H1 (cell line): ENCODE data around the gene RIPOR2. TPM values are rescaled to one million over a fixed set of nuclear protein-coding genes. Genes with fewer than 3 reads are reported as not detected.

Experiments
- BACH1 ChIP-seq: IDR thresholded peaks from 2 replicates; pipeline ENCODE4 v1.6.1; 2012; ENCODE audit warnings: low read length, improper control_type of control experiment
- CHD7 ChIP-seq: fragments of 300-600 bp; sonication (generic); IDR thresholded peaks from 2 replicates; pipeline ENCODE4 v1.7.1; 2012; ENCODE audit warnings: low read length, moderate library complexity, mild to moderate bottlenecking, inconsistent platforms; ENCODE audit not compliant: insufficient replicate concordance
- CREB1 ChIP-seq: IDR thresholded peaks from 2 replicates; pipeline ENCODE4 v1.6.1; 2012; ENCODE audit warnings: inconsistent platforms
- HDAC2 ChIP-seq, 2 experiments: fragments of 300-600 bp in 1 of 2; sonication (generic) in 1 of 2; IDR thresholded peaks; 2 replicates each; pipeline ENCODE4 v1.6.1; 2011 to 2012; ENCODE audit warnings: low read depth in 2 of 2, low read length in 2 of 2, mild to moderate bottlenecking in 2 of 2, moderate library complexity in 2 of 2, borderline replicate concordance in 1 of 2, inconsistent platforms in 1 of 2
- KDM1A ChIP-seq: fragments of 200-600, 300-600 bp; sonication (generic); IDR thresholded peaks from 2 replicates; pipeline ENCODE4 v1.7.1; 2016; ENCODE audit warnings: mild to moderate bottlenecking, low read length, borderline replicate concordance
- MAFK ChIP-seq: IDR thresholded peaks from 2 replicates; pipeline ENCODE4 v1.6.1; 2012; ENCODE audit warnings: low read depth, mild to moderate bottlenecking, improper control_type of control experiment, low read length
- RAD21 ChIP-seq, 2 experiments: IDR thresholded peaks in 1 of 2; conservative IDR thresholded peaks in 1 of 2; 2 replicates each; pipeline ENCODE4 v1.6.1; 2011; ENCODE audit warnings: low read depth in 2 of 2, low read length in 2 of 2, improper control_type of control experiment in 1 of 2, inconsistent platforms in 1 of 2, mild to moderate bottlenecking in 1 of 2, moderate library complexity in 1 of 2
- RNF2 ChIP-seq: fragments of 200-900, 300-1000 bp; sonication (generic); IDR thresholded peaks from 2 replicates; pipeline ENCODE4 v1.7.1; 2016; ENCODE audit warnings: borderline replicate concordance, low read depth, mild to moderate bottlenecking, antibody characterized with exemption, low read length; ENCODE audit not compliant: poor library complexity, severe bottlenecking; ENCODE audit errors: missing control alignments
- RXRA ChIP-seq: IDR thresholded peaks from 2 replicates; pipeline ENCODE4 v1.6.1; 2011; ENCODE audit warnings: low read depth, mild to moderate bottlenecking, low read length, moderate library complexity; ENCODE audit not compliant: insufficient read depth
- SUZ12 ChIP-seq: fragments of 200-600 bp; sonication (generic); IDR thresholded peaks from 2 replicates; pipeline ENCODE4 v1.6.1; 2012; ENCODE audit warnings: mild to moderate bottlenecking, inconsistent platforms, low read length, moderate library complexity, mixed read lengths
- TAF7 ChIP-seq: optimal IDR thresholded peaks from 2 replicates; pipeline ENCODE3; 2011; ENCODE audit warnings: low read depth, mild to moderate bottlenecking, inconsistent platforms, low read length, moderate library complexity, borderline replicate concordance
- polyA plus RNA-seq, 7 experiments: library from polyadenylated mRNA; depleted of rRNA in 3 of 7; stranded (reverse) in 5 of 7; unstranded in 2 of 7; fragments of >200 nt in 5 of 7; fragments of 200-250 nt in 2 of 7; gene quantifications; 1 replicate in 5 of 7; 2 replicates in 1 of 7; 4 replicates in 1 of 7; pipeline versions ENCODE4 v1.2.1 to v1.2.3, GENCODE V29; 2011 to 2013; ENCODE audit warnings: missing spikeins in 2 of 7, mixed read lengths in 2 of 7
- total RNA-seq: library from RNA; stranded (reverse); fragmentation: NEBNext Ultra II Directional; extraction: Animal tissue kit (Norgen Biotek cat#: 25700); gene quantifications from 2 replicates; pipeline ENCODE4 v1.2.1, GENCODE V29; 2021

Gene RIPOR2
- total and polyA plus RNA-seq, 2 of the 8 experiments (the other 6 are each of a cell fraction or from before 2014, with no cell fraction given): 16.7 to 45.6 TPM

DNA sequence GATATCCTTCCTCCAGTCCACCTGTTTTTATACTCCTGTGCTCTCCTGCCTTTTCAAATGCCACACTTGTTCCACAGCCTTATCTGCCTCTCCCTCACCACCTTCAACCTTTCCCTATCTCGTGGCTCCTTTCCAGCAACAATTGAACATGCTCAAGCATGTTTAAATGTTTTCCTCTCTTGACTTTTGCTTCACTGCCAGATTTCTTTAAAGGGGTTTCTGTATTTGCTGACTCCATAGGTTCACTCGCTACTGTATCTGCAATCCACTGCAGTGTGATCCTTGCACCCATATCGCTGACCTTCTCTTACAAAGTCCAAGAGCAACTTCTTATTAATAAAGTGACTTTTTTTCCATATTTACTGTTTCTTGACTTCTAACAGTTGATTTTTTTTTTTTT lies 172.2 kb downstream of the RIPOR2 start (continued):
- TF ChIP-seq CHD7 (no peak), KDM1A (no peak), SUZ12 (no peak), RXRA (no peak), CREB1 (no peak), HDAC2 (IDR thresholded peaks at IDR 0.05; ENCODE audit: borderline replicate concordance in 1 of 2, low read depth in 2 of 2, low read length in 2 of 2) (no peak), BACH1 (no peak), RAD21 (IDR thresholded peaks at IDR 0.05 in 1 of 2, conservative IDR thresholded peaks at IDR 0.05 in 1 of 2; ENCODE audit: low read depth in 2 of 2, low read length in 2 of 2) (no peak), MAFK (no peak), RNF2 (no peak), TAF7 (no peak)
